OCI-LY7 (cell line): ENCODE results near the gene PRPF8. TPM values are rescaled to one million over a fixed set of nuclear protein-coding genes. Genes with fewer than 3 reads are reported as not detected.
"Not testable (repeated sequence)": the region's sequence is repeated elsewhere in the genome, so short reads cannot be mapped to it uniquely, and the experiment has no call there.

ENCODE experiments used
- BruUV-seq: library from RNA; stranded (reverse); fragments of 400-500 nt; replicated peaks from 2 replicates; lab custom pipeline; 2021; lab: Mats Ljungman, UMichigan
- CTCF ChIA-PET: fragments of 300-600 bp; sonication (Branson Sonifier 250); formaldehyde crosslinking; loops from one replicate; lab custom pipeline; 2022; ENCODE audit warnings: antibody characterized with exemption; ENCODE audit not compliant: unreplicated experiment; lab: Charles Lee
- POLR2A ChIA-PET: fragments of 300-600 bp; sonication (Branson Sonifier 250); formaldehyde crosslinking; loops from one replicate; lab custom pipeline; 2022; ENCODE audit warnings: antibody characterized with exemption; lab: Charles Lee
- DNase-seq: peaks from one replicate; pipeline ENCODE4 v3.0.0-alpha.2; 2015; ENCODE audit warnings: low spot score
- H2AFZ ChIP-seq: fragments of 200-600 bp; sonication (generic), shearing (Covaris generic); 2 replicates; pipeline ENCODE4 v1.6.1; 2014; ENCODE audit warnings: mild to moderate bottlenecking, antibody characterized with exemption, low read length, moderate library complexity
- H3K27ac ChIP-seq: fragments of 200-600 bp; sonication (generic); 2 replicates; pipeline ENCODE4 v1.5.1; 2014; ENCODE audit warnings: mixed run types, low read depth, mild to moderate bottlenecking, moderate library complexity, low read length, inconsistent platforms; ENCODE audit not compliant: poor library complexity, severe bottlenecking
- H3K36me3 ChIP-seq: fragments of 200-600 bp; sonication (generic); 2 replicates; pipeline ENCODE4 v1.6.1; 2014; ENCODE audit warnings: mild to moderate bottlenecking, antibody characterized with exemption, low read length, moderate library complexity, mixed read lengths; ENCODE audit not compliant: insufficient read depth
- H3K4me1 ChIP-seq: fragments of 200-600 bp; sonication (generic); 2 replicates; pipeline ENCODE4 v1.5.1; 2014; ENCODE audit warnings: mild to moderate bottlenecking, low read length; ENCODE audit not compliant: insufficient read depth, poor library complexity, severe bottlenecking
- H3K4me2 ChIP-seq: fragments of 200-600 bp; sonication (generic); 2 replicates; pipeline ENCODE4 v1.6.1; 2014; ENCODE audit warnings: mild to moderate bottlenecking, low read length
- H3K4me3 ChIP-seq: fragments of 200-600 bp; sonication (generic); 2 replicates; pipeline ENCODE4 v1.5.1; 2014; ENCODE audit warnings: mild to moderate bottlenecking, low read depth, low read length; ENCODE audit not compliant: poor library complexity, severe bottlenecking
- H3K79me2 ChIP-seq: fragments of 200-600 bp; sonication (generic); 2 replicates; pipeline ENCODE4 v1.6.1; 2016; ENCODE audit warnings: low read depth, mild to moderate bottlenecking, low read length, moderate library complexity, mixed read lengths; ENCODE audit not compliant: insufficient read depth
- H3K9me2 ChIP-seq: fragments of 200-600 bp; sonication (generic); 2 replicates; pipeline ENCODE4 v1.6.1; 2016; ENCODE audit warnings: mild to moderate bottlenecking, low read length, mixed read lengths; ENCODE audit not compliant: insufficient read depth
- H3K9me3 ChIP-seq: fragments of 200-600 bp; sonication (generic); 2 replicates; pipeline ENCODE4 v1.6.1; 2014; ENCODE audit warnings: mild to moderate bottlenecking, mixed run types, low read length, mixed read lengths
- H4K20me1 ChIP-seq: fragments of 200-600 bp; sonication (generic); 2 replicates; pipeline ENCODE4 v1.6.1; 2014; ENCODE audit warnings: mild to moderate bottlenecking, antibody characterized with exemption, low read length, moderate library complexity, mixed read lengths; ENCODE audit not compliant: insufficient read depth
- EZH2phosphoT487 ChIP-seq: fragments of 200-600 bp; sonication (generic); IDR thresholded peaks from 2 replicates; pipeline ENCODE4 v1.6.1; 2018; ENCODE audit warnings: low read depth, borderline replicate concordance, mild to moderate bottlenecking, mixed run types, antibody characterized with exemption, low read length, moderate library complexity, mixed read lengths
- intact Hi-C: fragments of 100-400 bp; cut with micrococcal nuclease; formaldehyde crosslinking; loops from one replicate; pipeline ENCODE4 v1.10.0; 2022; ENCODE audit not compliant: unreplicated experiment
- total RNA-seq, 2 experiments: library from RNA; depleted of rRNA in 1 of 2; stranded (reverse); fragments of >200 nt in 1 of 2; shearing (Covaris generic) in 1 of 2; gene quantifications; 2 replicates each; pipeline ENCODE4 v1.2.3, GENCODE V29; 2014 to 2022
- TF ChIP-seq, protein P1 (sequence below): fragments of 200-600 bp; sonication (generic); conservative IDR thresholded peaks from 2 replicates; pipeline ENCODE4 v1.5.1; 2014; ENCODE audit warnings: mild to moderate bottlenecking, antibody characterized with exemption, low read length, moderate library complexity, mixed read lengths

The PRPF8 gene
- total RNA-seq, 2 experiments from 2014 or later: 162 to 427 TPM

- H3K4me2 ChIP-seq: no peak overlapping the region
These were observed 24.8 kb upstream of the PRPF8 start for GRCh38 chr17:1709403-1709951.

DNA sequence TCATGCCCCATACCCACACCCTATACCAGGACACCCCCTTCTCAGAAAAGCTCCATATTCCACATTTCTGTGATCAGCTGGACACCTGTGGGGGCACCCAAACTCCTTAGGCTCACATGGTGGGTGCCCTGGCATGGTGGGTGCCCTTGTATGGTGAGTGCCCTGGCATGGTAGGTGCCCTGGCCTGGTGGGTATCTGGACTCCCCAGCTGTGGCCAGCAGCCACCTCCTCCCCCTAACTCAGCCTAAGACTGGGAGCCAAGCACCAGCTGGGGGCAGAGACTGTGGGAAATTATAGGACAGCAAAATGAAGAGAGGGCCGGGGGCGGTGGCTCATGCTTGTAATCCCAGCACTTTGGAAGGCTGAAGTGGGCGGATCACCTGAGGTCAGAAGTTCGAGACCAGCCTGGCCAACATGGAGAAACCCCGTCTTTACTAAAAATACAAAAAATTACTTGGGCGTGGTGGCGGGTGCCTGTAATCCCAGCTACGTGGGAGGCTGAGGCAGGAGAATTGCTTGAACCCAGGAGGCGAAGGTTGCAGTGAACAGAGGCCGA, 24.2 kb upstream of the PRPF8 start:
- H3K4me1 ChIP-seq, H3K4me2 ChIP-seq, BruUV-seq, POLR2A ChIA-PET, H3K27ac ChIP-seq, H3K9me2 ChIP-seq, H3K36me3 ChIP-seq, H3K79me2 ChIP-seq, H3K4me3 ChIP-seq, H4K20me1 ChIP-seq, CTCF ChIA-PET, H3K9me3 ChIP-seq, DNase-seq, H2AFZ ChIP-seq, intact Hi-C loops: not testable (repeated sequence)

More at GRCh38 chr17:1709403-1709951, 24.8 kb upstream of the PRPF8 start:
- BruUV-seq: no TSS peak
- ChIA-PET CTCF (no interaction called here), POLR2A (no interaction called here)
- Histone ChIP-seq H3K4me3 (no peak overlapping the region), H3K9me2 (no peaks in the 10 kb centered on the region), H3K27ac (no peak overlapping the region), H2AFZ (no peak overlapping the region), H3K79me2 (no peaks in the 10 kb centered on the region), H3K36me3 (no peaks in the 10 kb centered on the region), H4K20me1 (no peaks in the 10 kb centered on the region), H3K4me1 (no peaks in the 10 kb centered on the region), H3K9me3 (no peaks in the 10 kb centered on the region)
- DNase-seq: no peak
- no peak for TF ChIP-seq EZH2phosphoT487
- TF ChIP-seq, protein P1, sequence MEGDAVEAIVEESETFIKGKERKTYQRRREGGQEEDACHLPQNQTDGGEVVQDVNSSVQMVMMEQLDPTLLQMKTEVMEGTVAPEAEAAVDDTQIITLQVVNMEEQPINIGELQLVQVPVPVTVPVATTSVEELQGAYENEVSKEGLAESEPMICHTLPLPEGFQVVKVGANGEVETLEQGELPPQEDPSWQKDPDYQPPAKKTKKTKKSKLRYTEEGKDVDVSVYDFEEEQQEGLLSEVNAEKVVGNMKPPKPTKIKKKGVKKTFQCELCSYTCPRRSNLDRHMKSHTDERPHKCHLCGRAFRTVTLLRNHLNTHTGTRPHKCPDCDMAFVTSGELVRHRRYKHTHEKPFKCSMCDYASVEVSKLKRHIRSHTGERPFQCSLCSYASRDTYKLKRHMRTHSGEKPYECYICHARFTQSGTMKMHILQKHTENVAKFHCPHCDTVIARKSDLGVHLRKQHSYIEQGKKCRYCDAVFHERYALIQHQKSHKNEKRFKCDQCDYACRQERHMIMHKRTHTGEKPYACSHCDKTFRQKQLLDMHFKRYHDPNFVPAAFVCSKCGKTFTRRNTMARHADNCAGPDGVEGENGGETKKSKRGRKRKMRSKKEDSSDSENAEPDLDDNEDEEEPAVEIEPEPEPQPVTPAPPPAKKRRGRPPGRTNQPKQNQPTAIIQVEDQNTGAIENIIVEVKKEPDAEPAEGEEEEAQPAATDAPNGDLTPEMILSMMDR: no peak
- intact Hi-C loops: no loop called here

DNA sequence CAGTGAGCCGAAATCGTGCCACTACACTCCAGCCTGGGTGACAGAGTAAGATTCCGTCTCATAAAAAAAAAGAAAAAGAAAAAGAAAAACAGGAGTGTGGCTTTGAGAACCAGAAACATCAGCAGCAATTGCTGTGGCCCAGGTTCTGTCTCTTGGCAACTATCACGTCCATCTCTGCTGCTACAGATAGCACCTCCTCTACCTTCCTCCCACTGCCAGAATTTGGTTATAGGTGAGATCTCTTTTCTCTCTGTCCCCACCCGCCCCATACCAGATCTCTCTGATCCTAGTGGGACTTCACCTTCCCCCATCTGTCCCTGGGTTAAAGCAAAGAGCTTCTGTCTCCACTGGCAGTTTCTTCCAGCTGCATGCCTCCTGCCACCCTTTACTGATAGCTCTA, 22.4 kb upstream of the PRPF8 start:
- no peaks in the 10 kb centered on the region for H3K36me3 ChIP-seq
- H3K27ac ChIP-seq: no peak overlapping the region
- no peaks in the 10 kb centered on the region for H3K9me3 ChIP-seq
- DNase-seq: no peak
- no peak overlapping the region for H3K4me3 ChIP-seq
- TF ChIP-seq EZH2phosphoT487: no peak
- TF ChIP-seq, protein P1: no peak
- no TSS peak for BruUV-seq
- intact Hi-C loops: no loop called here
- H4K20me1 ChIP-seq: no peaks in the 10 kb centered on the region
- POLR2A ChIA-PET: no interaction called here
- H3K9me2 ChIP-seq: no peaks in the 10 kb centered on the region
- no peaks in the 10 kb centered on the region for H3K4me1 ChIP-seq
- H2AFZ ChIP-seq: no peak overlapping the region
- no peaks in the 10 kb centered on the region for H3K79me2 ChIP-seq
- CTCF ChIA-PET: no interaction called here
- H3K4me2 ChIP-seq: no peak overlapping the region
